ENCODE results near the gene PRG3.

The PRG3 gene

GRCh38 chr11:57402188-57403002 is 21.4 kb upstream of the PRG3 start:
- TF ChIP-seq PPARA (CRISPR knock-in tag; IDR thresholded peaks at IDR 0.05; ENCODE audit: borderline replicate concordance) (no peak), CREB5 (CRISPR knock-in tag; IDR thresholded peaks at IDR 0.05; ENCODE audit: low read depth) (no peak), TCF4 (CRISPR knock-in tag; IDR thresholded peaks at IDR 0.05; ENCODE audit: borderline replicate concordance) (no peak), ARNTL (CRISPR knock-in tag; IDR thresholded peaks at IDR 0.05; ENCODE audit: borderline replicate concordance, low read depth) (no peak), ZNF8 (CRISPR knock-in tag; IDR thresholded peaks at IDR 0.05) (no peak), OSR1 (CRISPR knock-in tag; IDR thresholded peaks at IDR 0.05) (no peak), ISL1 (CRISPR knock-in tag; IDR thresholded peaks at IDR 0.05) (no peak), ESRRG (CRISPR knock-in tag; IDR thresholded peaks at IDR 0.05) (no peak), TSHZ2 (CRISPR knock-in tag; IDR thresholded peaks at IDR 0.05) (no peak), RARB (CRISPR knock-in tag; IDR thresholded peaks at IDR 0.05) (no peak), ZFP3 (CRISPR knock-in tag; IDR thresholded peaks at IDR 0.05) (no peak), SNAI2 (CRISPR knock-in tag; IDR thresholded peaks at IDR 0.05) (no peak), GLIS3 (CRISPR knock-in tag; IDR thresholded peaks at IDR 0.05) (no peak), POU6F1 (CRISPR knock-in tag; IDR thresholded peaks at IDR 0.05; ENCODE audit: borderline replicate concordance, low read depth) (no peak), ZNF565 (CRISPR knock-in tag; conservative IDR thresholded peaks at IDR 0.05; ENCODE audit: low read depth) (no peak), CSRNP3 (CRISPR knock-in tag; IDR thresholded peaks at IDR 0.05) (no peak), PATZ1 (CRISPR knock-in tag; IDR thresholded peaks at IDR 0.05; ENCODE audit: borderline replicate concordance) (no peak)

GRCh38 chr11:57399972-57400578 is 19.1 kb upstream of the PRG3 start:
- no peak for ATAC-seq
- TF ChIP-seq ZNF8 (CRISPR knock-in tag; IDR thresholded peaks at IDR 0.05): no peak
- no peak for TF ChIP-seq TCF4 (CRISPR knock-in tag; IDR thresholded peaks at IDR 0.05; ENCODE audit: borderline replicate concordance)
- no peak for TF ChIP-seq PATZ1 (CRISPR knock-in tag; IDR thresholded peaks at IDR 0.05; ENCODE audit: borderline replicate concordance)
- TF ChIP-seq CREB5 (CRISPR knock-in tag; IDR thresholded peaks at IDR 0.05; ENCODE audit: low read depth): no peak
- TF ChIP-seq PPARA (CRISPR knock-in tag; IDR thresholded peaks at IDR 0.05; ENCODE audit: borderline replicate concordance): no peak
- no peak for TF ChIP-seq TSHZ2 (CRISPR knock-in tag; IDR thresholded peaks at IDR 0.05)
- TF ChIP-seq POU6F1 (CRISPR knock-in tag; IDR thresholded peaks at IDR 0.05; ENCODE audit: borderline replicate concordance, low read depth): no peak
- TF ChIP-seq BACH2 (CRISPR knock-in tag; IDR thresholded peaks at IDR 0.05; ENCODE audit: borderline replicate concordance): no peak
- TF ChIP-seq TOX (CRISPR knock-in tag; IDR thresholded peaks at IDR 0.05; ENCODE audit: borderline replicate concordance): no peak

More at GRCh38 chr11:57402188-57403002, 21.4 kb upstream of the PRG3 start:
- ATAC-seq: no peak

Data from SK-N-SH treated with all-trans-retinoic acid at 6 μM for 48 hours (cell line).